Measurements from ENCODE around the gene ZBTB5.

ZBTB5 gene

GRCh38 chr9:37453827-37454226, 11.4 kb downstream of the ZBTB5 start:
- FAIRE-seq (no peak), DNase-seq (ENCODE audit: insufficient read length, low spot score) (no peak)

- FAIRE-seq (no peak), DNase-seq (ENCODE audit: insufficient read length, low spot score) (no peak)
Observed at GRCh38 chr9:37452611-37453010, 12.6 kb downstream of the ZBTB5 start.

- no peak for DNase-seq (ENCODE audit: insufficient read length, low spot score)
- FAIRE-seq = no peak
Observed at GRCh38 chr9:37451628-37452027, 13.6 kb downstream of the ZBTB5 start.

- FAIRE-seq = no peak
Observed at GRCh38 chr9:37449862-37450632, 15.2 kb downstream of the ZBTB5 start.

GRCh38 chr9:37447111-37447510, 18.1 kb downstream of the ZBTB5 start:
- FAIRE-seq = no peak

More at GRCh38 chr9:37449862-37450632, 15.2 kb downstream of the ZBTB5 start:
- DNase-seq (ENCODE audit: insufficient read length, low spot score) = no peak

GRCh38 chr9:37446401-37446800, 18.8 kb downstream of the ZBTB5 start:
- DNase-seq (ENCODE audit: insufficient read length, low spot score) = no peak
- FAIRE-seq = no peak

More at GRCh38 chr9:37447111-37447510, 18.1 kb downstream of the ZBTB5 start:
- no peak for DNase-seq (ENCODE audit: insufficient read length, low spot score)

GRCh38 chr9:37445832-37446231, 19.4 kb downstream of the ZBTB5 start:
- no peak for FAIRE-seq
- no peak for DNase-seq (ENCODE audit: insufficient read length, low spot score)

- DNase-seq (ENCODE audit: insufficient read length, low spot score) = no peak
- no peak for FAIRE-seq
Observed at GRCh38 chr9:37444890-37445289, 20.4 kb downstream of the ZBTB5 start.

- no peak for DNase-seq (ENCODE audit: insufficient read length, low spot score)
- FAIRE-seq = no peak
Observed at GRCh38 chr9:37443566-37443965, 21.7 kb downstream of the ZBTB5 start.

- no peak for DNase-seq (ENCODE audit: insufficient read length, low spot score)
- FAIRE-seq = no peak
Observed at GRCh38 chr9:37442556-37442955, 22.7 kb downstream of the ZBTB5 start.

- DNase-seq (ENCODE audit: insufficient read length, low spot score) (no peak), FAIRE-seq (no peak)
Observed at GRCh38 chr9:37441776-37442370, 23.4 kb downstream of the ZBTB5 start.

GRCh38 chr9:37438359-37438758, 26.9 kb downstream of the ZBTB5 start:
- DNase-seq (ENCODE audit: insufficient read length, low spot score) (no peak), FAIRE-seq (no peak)

- no peak for DNase-seq (ENCODE audit: insufficient read length, low spot score)
- FAIRE-seq = no peak
Observed at GRCh38 chr9:37437621-37438020, 27.6 kb downstream of the ZBTB5 start.

GRCh38 chr9:37437010-37437409, 28.2 kb downstream of the ZBTB5 start:
- DNase-seq (ENCODE audit: insufficient read length, low spot score) = no peak
- FAIRE-seq = no peak

GRCh38 chr9:37436540-37436939, 28.7 kb downstream of the ZBTB5 start:
- FAIRE-seq (no peak), DNase-seq (ENCODE audit: insufficient read length, low spot score) (no peak)

- no peak for DNase-seq (ENCODE audit: insufficient read length, low spot score)
- FAIRE-seq = no peak
Observed at GRCh38 chr9:37433867-37434371, 31.3 kb downstream of the ZBTB5 start.

- FAIRE-seq (no peak), DNase-seq (ENCODE audit: insufficient read length, low spot score) (no peak)
Observed at GRCh38 chr9:37432020-37432419, 33.2 kb downstream of the ZBTB5 start.

- FAIRE-seq (no peak), DNase-seq (ENCODE audit: insufficient read length, low spot score) (no peak)
Observed at GRCh38 chr9:37430841-37431597, 34.2 kb downstream of the ZBTB5 start.

- DNase-seq (ENCODE audit: insufficient read length, low spot score) = no peak
- no peak for FAIRE-seq
Observed at GRCh38 chr9:37429441-37430285, 35.6 kb downstream of the ZBTB5 start.

- FAIRE-seq (no peak), DNase-seq (ENCODE audit: insufficient read length, low spot score) (no peak)
Observed at GRCh38 chr9:37428345-37428744, 36.9 kb downstream of the ZBTB5 start.

- no peak for DNase-seq (ENCODE audit: insufficient read length, low spot score)
- no peak for FAIRE-seq
Observed at GRCh38 chr9:37426846-37427245, 38.4 kb downstream of the ZBTB5 start.

Data from GM19239 (cell line).